Measurements from ENCODE around the gene ABCB1. TPM values are rescaled to one million over a fixed set of nuclear protein-coding genes. Genes with fewer than 3 reads are reported as not detected.

Gene ABCB1
- total RNA-seq, 1 donor from 2014 or later: not detected

DNA sequence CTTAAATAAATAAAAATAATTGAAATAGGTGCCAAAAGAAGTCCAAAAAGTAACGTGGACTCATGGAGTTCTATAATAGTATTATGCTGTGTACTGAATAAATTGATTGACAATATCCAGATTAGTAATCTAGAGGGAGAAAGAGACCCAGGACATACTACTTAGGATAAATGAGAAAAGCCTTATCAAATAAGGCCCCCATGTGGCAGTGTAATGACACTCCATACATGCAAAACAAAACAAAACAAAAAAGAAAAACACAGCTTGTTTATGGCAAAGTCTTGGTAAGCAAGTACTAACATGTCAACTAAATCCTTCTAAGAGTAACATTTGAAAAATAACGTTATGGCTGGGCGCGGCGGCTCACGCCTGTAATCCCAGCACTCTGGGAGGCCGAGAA, 23.9 kb upstream of the ABCB1 start:
- Histone ChIP-seq H4K20me1 (ENCODE audit: low read depth) (no peaks in the 10 kb centered on the region), H3F3A (ENCODE audit: low read depth) (peaks cover 4% of the 10 kb centered on the region), H2AFZ (replicated peaks) (no peak overlapping the region), H3K36me3 (no peaks in the 10 kb centered on the region), H3K9ac (no peak overlapping the region), H3K79me2 (ENCODE audit: low read depth) (no peaks in the 10 kb centered on the region), H3K27ac (no peak overlapping the region), H3K4me1 (no peaks in the 10 kb centered on the region), H3K27me3 (peaks cover 42% of the 10 kb centered on the region), H3K4me3 (no peak overlapping the region), H3K4me2 (no peak overlapping the region), H3K9me3 (ENCODE audit: low read depth) (no peaks in the 10 kb centered on the region)
- Mint-ChIP-seq H3K9me3 (peaks cover 4% of the 10 kb centered on the region), H3K36me3 (no peaks in the 10 kb centered on the region), H3K27ac (no peak overlapping the region), H3K4me3 (no peak overlapping the region), H3K27me3 (ENCODE audit: insufficient read depth, low read depth) (peaks cover 12% of the 10 kb centered on the region), H3K4me1 (peaks cover 4% of the 10 kb centered on the region)
- no peak for DNase-seq (ENCODE audit: low spot score)
- TF ChIP-seq EZH2 (IDR thresholded peaks at IDR 0.05) (no peak), EZH2phosphoT487 (IDR thresholded peaks at IDR 0.05) (no peak)
- TF ChIP-seq, protein P1, sequence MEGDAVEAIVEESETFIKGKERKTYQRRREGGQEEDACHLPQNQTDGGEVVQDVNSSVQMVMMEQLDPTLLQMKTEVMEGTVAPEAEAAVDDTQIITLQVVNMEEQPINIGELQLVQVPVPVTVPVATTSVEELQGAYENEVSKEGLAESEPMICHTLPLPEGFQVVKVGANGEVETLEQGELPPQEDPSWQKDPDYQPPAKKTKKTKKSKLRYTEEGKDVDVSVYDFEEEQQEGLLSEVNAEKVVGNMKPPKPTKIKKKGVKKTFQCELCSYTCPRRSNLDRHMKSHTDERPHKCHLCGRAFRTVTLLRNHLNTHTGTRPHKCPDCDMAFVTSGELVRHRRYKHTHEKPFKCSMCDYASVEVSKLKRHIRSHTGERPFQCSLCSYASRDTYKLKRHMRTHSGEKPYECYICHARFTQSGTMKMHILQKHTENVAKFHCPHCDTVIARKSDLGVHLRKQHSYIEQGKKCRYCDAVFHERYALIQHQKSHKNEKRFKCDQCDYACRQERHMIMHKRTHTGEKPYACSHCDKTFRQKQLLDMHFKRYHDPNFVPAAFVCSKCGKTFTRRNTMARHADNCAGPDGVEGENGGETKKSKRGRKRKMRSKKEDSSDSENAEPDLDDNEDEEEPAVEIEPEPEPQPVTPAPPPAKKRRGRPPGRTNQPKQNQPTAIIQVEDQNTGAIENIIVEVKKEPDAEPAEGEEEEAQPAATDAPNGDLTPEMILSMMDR (IDR thresholded peaks at IDR 0.05): peak; percentile 20

DNA sequence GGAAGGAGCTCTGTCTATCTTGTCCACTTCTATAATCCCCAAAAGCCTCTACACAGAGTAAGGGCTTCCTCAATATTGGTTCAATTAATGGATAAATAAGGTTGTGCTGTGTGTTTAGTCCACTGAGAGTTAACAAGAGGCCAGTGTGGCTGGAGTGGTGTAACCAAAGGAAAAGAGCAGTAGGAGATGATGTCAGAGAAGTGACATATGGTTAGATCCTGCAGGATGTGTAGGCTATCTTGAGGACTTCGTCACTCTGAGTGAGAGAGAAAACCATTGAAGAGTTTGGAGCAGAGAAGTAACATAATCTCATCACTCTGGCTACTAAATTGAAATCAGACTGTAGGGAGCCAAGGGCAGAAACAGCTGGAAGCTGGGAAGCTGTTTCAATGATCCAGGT, 14.5 kb upstream of the ABCB1 start:
- no peaks in the 10 kb centered on the region for H3K27me3 ChIP-seq
- H3K4me3 ChIP-seq: no peak overlapping the region
- Mint-ChIP-seq H3K4me3 (no peak overlapping the region), H3K4me1 (no peaks in the 10 kb centered on the region), H3K36me3 (no peaks in the 10 kb centered on the region), H3K27ac (no peak overlapping the region), H3K9me3 (no peaks in the 10 kb centered on the region), H3K27me3 (ENCODE audit: insufficient read depth, low read depth) (no peaks in the 10 kb centered on the region)
- no peaks in the 10 kb centered on the region for H3F3A ChIP-seq (ENCODE audit: low read depth)
- DNase-seq (ENCODE audit: low spot score): no peak
- no peaks in the 10 kb centered on the region for H4K20me1 ChIP-seq (ENCODE audit: low read depth)
- TF ChIP-seq EZH2 (IDR thresholded peaks at IDR 0.05): no peak
- no peak for TF ChIP-seq EZH2phosphoT487 (IDR thresholded peaks at IDR 0.05)
- TF ChIP-seq, protein P1 (IDR thresholded peaks at IDR 0.05): no peak
- H3K4me1 ChIP-seq: no peaks in the 10 kb centered on the region
- no peaks in the 10 kb centered on the region for H3K79me2 ChIP-seq (ENCODE audit: low read depth)
- no peak overlapping the region for H3K4me2 ChIP-seq
- H3K36me3 ChIP-seq: no peaks in the 10 kb centered on the region
- no peaks in the 10 kb centered on the region for H3K9me3 ChIP-seq (ENCODE audit: low read depth)
- H3K9ac ChIP-seq: no peak overlapping the region
- H3K27ac ChIP-seq: no peak overlapping the region
- no peak overlapping the region for H2AFZ ChIP-seq (replicated peaks)

DNA sequence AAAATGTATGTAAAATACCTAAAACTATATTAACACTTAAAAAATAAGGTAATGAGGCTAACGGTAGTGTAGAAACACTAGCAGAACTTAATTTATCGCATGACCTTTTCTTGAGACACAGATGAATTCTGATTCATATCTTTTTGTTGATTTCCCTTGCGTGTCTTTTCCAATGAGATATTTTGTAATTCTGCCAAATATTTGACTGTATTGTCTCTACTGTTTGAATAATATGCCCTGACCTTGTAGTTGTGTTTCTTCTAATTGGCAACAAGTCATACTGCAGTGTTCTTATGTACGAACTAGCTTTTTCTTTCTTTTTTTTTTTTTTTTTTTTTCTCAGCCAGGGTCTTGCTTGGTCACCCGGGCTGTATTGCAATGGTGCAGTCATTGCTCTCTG, 9.2 kb upstream of the ABCB1 start:
- Histone ChIP-seq H3K36me3 (no peaks in the 10 kb centered on the region), H3K27me3 (peaks cover 8% of the 10 kb centered on the region), H2AFZ (replicated peaks) (no peak overlapping the region), H3K9me3 (ENCODE audit: low read depth) (no peaks in the 10 kb centered on the region), H3F3A (ENCODE audit: low read depth) (no peaks in the 10 kb centered on the region), H3K79me2 (ENCODE audit: low read depth) (no peaks in the 10 kb centered on the region), H3K4me3 (no peak overlapping the region), H3K4me1 (no peaks in the 10 kb centered on the region), H3K27ac (no peak overlapping the region), H3K4me2 (no peak overlapping the region), H4K20me1 (ENCODE audit: low read depth) (no peaks in the 10 kb centered on the region), H3K9ac (no peak overlapping the region)
- Mint-ChIP-seq H3K4me3 (no peak overlapping the region), H3K9me3 (no peaks in the 10 kb centered on the region), H3K4me1 (no peaks in the 10 kb centered on the region), H3K27ac (no peak overlapping the region), H3K27me3 (ENCODE audit: insufficient read depth, low read depth) (no peaks in the 10 kb centered on the region), H3K36me3 (no peaks in the 10 kb centered on the region)
- no peak for TF ChIP-seq EZH2 (IDR thresholded peaks at IDR 0.05)
- TF ChIP-seq, protein P1 (IDR thresholded peaks at IDR 0.05): no peak
- no peak for TF ChIP-seq EZH2phosphoT487 (IDR thresholded peaks at IDR 0.05)
- no peak for DNase-seq (ENCODE audit: low spot score)
